NT2/D1 (cell line): ENCODE data around the gene ZFHX3.

ENCODE experiments used
- DNase-seq: peaks from one replicate; pipeline ENCODE4 v3.0.0-alpha.2; 2011; ENCODE audit warnings: low read depth, low spot score
- H3K27me3 ChIP-seq: 2 replicates; pipeline ENCODE4 v1.6.0; 2011; ENCODE audit warnings: mild to moderate bottlenecking; ENCODE audit not compliant: insufficient read length, insufficient read depth
- H3K36me3 ChIP-seq: 2 replicates; pipeline ENCODE4 v1.6.1; 2011; ENCODE audit warnings: mild to moderate bottlenecking, low read length, mixed read lengths; ENCODE audit not compliant: insufficient read depth, insufficient read length
- H3K4me1 ChIP-seq: 2 replicates; pipeline ENCODE4 v1.5.1; 2011; ENCODE audit not compliant: insufficient read depth, insufficient read length
- H3K4me3 ChIP-seq: 2 replicates; pipeline ENCODE4 v1.5.1; 2011; ENCODE audit warnings: low read depth; ENCODE audit not compliant: insufficient read length
- H3K9ac ChIP-seq: 2 replicates; pipeline ENCODE4 v1.6.0; 2011; ENCODE audit warnings: low read depth; ENCODE audit not compliant: insufficient read length
- H3K9me3 ChIP-seq: 2 replicates; pipeline ENCODE4 v1.5.1; 2011; ENCODE audit warnings: mild to moderate bottlenecking, low read length; ENCODE audit not compliant: insufficient read depth
- SUZ12 ChIP-seq: IDR thresholded peaks from 2 replicates; pipeline ENCODE4 v1.6.1; 2011; ENCODE audit not compliant: insufficient read length, insufficient read depth; ENCODE audit errors: extremely low read depth
- YY1 ChIP-seq: IDR thresholded peaks from 2 replicates; pipeline ENCODE4 v1.6.1; 2011; ENCODE audit not compliant: insufficient read length, insufficient read depth
- ZNF274 ChIP-seq: IDR thresholded peaks from 2 replicates; pipeline ENCODE4 v1.6.1; 2011; ENCODE audit warnings: mild to moderate bottlenecking, low read depth, low read length

The ZFHX3 gene

DNA sequence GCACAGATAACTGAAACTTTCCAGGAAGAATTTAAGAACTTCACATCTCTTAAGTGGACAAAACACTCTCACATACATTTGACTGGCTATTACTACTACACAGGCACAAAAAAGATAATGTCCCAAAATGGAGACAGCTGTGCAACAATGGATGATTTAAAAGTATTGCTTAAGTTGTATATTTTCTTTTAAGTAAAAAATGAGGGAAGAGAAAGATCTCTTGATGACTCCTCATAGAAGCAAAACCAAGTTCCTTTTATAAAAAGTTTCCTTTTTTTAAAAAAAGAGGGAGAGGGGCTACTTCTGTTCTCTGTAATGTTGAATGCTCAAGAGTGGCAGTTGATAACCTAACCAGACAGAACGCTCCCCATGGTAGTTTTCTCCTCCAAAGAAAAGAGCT lies 195.5 kb downstream of the ZFHX3 start:
- no peak for DNase-seq
- Histone ChIP-seq H3K27me3 (no peaks in the 10 kb centered on the region), H3K4me3 (no peak overlapping the region), H3K4me1 (peaks cover 10% of the 10 kb centered on the region), H3K9ac (no peak overlapping the region), H3K36me3 (no peaks in the 10 kb centered on the region), H3K9me3 (no peaks in the 10 kb centered on the region)
- TF ChIP-seq SUZ12 (no peak), YY1 (no peak), ZNF274 (no peak)

DNA sequence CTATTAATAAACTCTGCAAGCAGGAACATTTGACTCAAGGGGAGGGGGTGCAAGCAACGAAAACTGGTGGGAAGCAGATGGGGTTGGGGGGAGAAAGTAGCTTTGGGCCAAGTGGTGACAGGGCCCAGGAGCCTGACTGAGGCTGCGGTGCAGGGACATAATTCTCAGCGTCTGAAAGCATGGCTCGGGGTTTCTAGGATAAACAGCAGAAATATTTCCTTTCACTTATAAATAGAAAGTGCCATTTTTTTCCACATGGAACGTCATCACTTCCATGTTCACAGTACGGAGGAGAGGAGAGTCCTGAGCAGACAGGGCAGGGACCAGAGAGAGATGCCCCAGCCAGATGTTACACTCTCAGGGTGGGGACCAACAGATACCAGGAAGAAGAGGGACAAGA lies 197.1 kb downstream of the ZFHX3 start:
- no peak for DNase-seq
- H3K4me1 ChIP-seq = peaks cover 12% of the 10 kb centered on the region
- TF ChIP-seq ZNF274 = no peak
- no peak for TF ChIP-seq SUZ12
- no peak for TF ChIP-seq YY1
- no peak overlapping the region for H3K9ac ChIP-seq
- no peaks in the 10 kb centered on the region for H3K36me3 ChIP-seq
- H3K27me3 ChIP-seq = no peaks in the 10 kb centered on the region
- H3K9me3 ChIP-seq = no peaks in the 10 kb centered on the region
- no peak overlapping the region for H3K4me3 ChIP-seq

DNA sequence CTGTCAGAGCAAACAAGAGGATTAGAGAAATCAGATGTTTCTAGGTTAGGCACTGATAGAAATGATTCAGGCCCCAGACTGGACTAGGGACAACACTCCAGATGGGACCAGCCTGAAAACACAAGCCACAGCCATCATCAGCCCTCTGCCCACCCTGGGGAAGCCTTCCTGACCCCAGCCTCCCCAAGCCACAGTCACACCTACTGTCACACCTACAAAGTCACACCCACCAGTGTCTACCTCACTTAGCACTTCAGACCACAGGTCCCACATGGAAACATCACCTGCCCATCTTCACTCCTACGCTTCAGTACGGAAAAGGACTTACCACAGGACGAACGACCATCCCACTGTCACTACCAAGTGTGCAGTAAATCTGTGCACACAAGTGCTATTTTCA lies 197.9 kb downstream of the ZFHX3 start:
- no peak for DNase-seq
- Histone ChIP-seq H3K27me3 (no peaks in the 10 kb centered on the region), H3K4me1 (peaks cover 12% of the 10 kb centered on the region), H3K9me3 (no peaks in the 10 kb centered on the region), H3K4me3 (no peak overlapping the region), H3K9ac (no peak overlapping the region), H3K36me3 (no peaks in the 10 kb centered on the region)
- TF ChIP-seq YY1 (no peak), ZNF274 (no peak), SUZ12 (no peak)

DNA sequence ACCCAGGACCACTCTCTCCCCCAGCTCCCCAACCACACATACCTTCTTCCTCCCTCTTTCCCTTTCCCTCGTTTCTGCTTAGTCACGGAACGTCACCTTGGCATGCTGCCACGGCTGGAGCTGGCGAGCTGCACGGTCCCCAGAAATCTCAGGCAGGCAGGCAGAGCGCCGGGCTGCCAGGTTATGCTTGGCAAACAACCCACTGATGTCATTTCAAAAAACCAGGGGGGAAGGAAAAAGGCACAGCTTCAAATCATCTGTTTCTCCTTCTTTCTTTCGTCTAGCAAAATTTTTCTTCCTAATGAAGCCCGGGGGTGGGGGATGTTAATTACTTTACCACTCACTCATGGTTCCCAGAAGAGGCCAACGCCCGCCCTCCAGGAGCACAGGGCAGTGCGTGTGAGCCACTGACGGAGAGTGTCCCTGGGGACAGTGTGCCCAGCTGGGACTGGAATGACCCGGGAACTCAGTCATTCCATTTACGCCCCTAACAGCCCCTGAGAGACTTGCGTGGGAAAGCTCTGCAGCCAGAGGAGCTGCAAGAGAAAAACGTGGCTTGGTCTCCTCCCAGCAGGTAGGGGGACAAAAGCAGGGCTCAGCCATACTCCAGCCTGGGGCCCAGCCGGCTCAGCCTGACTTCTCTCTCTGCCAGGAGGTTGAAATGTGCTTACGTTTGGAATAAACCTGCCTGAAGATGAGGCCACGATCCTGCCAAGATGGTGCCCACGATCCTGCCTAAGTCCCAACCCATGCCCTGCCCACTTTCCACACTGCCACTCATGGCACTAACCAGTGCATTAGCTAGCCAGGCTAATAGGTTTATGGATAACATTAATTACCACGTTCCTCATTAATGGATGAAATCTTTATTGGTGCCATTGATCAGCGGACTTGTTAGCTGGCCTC lies 198.9 kb downstream of the ZFHX3 start:
- no peak overlapping the region for H3K4me3 ChIP-seq
- peaks cover 12% of the 10 kb centered on the region for H3K4me1 ChIP-seq
- H3K27me3 ChIP-seq = no peaks in the 10 kb centered on the region
- TF ChIP-seq ZNF274 (no peak), SUZ12 (no peak), YY1 (no peak)
- H3K9me3 ChIP-seq = no peaks in the 10 kb centered on the region
- no peak overlapping the region for H3K9ac ChIP-seq
- no peaks in the 10 kb centered on the region for H3K36me3 ChIP-seq
- no peak for DNase-seq

DNA sequence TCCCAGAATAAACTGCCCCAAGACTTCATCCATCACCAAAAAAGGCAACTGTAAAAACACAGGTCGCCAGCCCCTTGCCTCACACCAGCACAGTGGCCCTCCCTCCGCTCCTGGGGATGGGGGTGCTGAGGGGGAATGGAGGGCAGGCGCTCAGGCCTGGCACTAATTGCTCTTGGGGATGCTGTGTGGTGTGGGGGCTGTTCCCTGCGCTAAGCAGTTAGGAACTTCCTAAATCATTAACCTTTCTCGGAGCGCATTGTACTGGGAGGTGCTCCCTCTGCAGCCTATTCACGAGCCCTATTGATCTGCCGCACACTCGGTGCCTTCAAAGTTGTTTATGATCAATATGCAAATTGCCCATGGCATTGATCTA lies 199.9 kb downstream of the ZFHX3 start:
- H3K9me3 ChIP-seq = no peaks in the 10 kb centered on the region
- no peaks in the 10 kb centered on the region for H3K36me3 ChIP-seq
- no peaks in the 10 kb centered on the region for H3K27me3 ChIP-seq
- peak overlapping the region; percentile 6 for H3K9ac ChIP-seq
- H3K4me3 ChIP-seq = no peak overlapping the region
- peaks cover 12% of the 10 kb centered on the region for H3K4me1 ChIP-seq
- TF ChIP-seq SUZ12 = no peak
- no peak for TF ChIP-seq ZNF274
- TF ChIP-seq YY1 = no peak
- no peak for DNase-seq

DNA sequence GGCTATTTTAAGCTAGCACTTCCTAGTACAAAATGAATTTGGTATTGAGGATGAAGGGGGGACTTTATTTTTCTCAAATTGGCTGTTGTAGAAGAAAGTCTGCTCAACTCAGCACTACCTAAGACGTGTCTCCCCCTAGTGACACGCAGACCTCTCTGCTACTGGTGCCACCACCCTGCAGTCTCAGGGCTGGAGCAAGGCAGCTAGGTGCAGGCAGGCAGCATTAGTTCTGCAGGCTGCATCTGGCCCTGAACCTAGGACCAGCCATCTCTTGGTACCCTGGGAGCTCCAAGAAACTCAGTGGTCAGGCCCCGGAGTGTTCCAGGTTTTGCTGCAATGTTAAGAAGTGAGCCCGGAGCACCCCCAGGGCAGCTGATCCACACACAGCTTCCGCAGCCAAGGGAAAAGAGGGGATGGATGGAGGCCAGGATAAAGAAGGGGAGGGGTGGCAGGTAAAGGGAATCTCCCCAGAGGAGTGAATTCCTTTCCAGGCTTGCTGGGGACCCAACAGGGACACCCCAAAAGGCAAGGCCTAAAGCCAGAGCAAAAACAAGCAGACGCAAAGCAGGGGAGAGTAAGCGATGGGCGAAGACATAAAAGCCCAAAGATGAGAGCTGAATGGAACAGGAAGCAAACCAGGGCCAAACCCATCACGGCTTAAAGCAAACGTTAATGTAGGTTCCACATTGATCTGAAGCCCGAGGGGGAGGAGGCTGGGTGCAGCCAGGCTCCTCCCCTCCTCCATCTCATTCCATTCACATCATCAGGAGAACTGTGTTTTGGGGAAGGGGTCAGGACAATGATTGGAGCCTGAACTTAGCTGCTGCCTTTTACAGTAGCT lies 200.5 kb downstream of the ZFHX3 start:
- H3K9me3 ChIP-seq = no peaks in the 10 kb centered on the region
- H3K36me3 ChIP-seq = no peaks in the 10 kb centered on the region
- no peak for TF ChIP-seq YY1
- TF ChIP-seq ZNF274 = no peak
- no peak for TF ChIP-seq SUZ12
- no peak overlapping the region for H3K4me3 ChIP-seq
- H3K4me1 ChIP-seq = peaks cover 12% of the 10 kb centered on the region
- no peaks in the 10 kb centered on the region for H3K27me3 ChIP-seq
- peak overlapping the region; percentile 17 for H3K9ac ChIP-seq
- no peak for DNase-seq

DNA sequence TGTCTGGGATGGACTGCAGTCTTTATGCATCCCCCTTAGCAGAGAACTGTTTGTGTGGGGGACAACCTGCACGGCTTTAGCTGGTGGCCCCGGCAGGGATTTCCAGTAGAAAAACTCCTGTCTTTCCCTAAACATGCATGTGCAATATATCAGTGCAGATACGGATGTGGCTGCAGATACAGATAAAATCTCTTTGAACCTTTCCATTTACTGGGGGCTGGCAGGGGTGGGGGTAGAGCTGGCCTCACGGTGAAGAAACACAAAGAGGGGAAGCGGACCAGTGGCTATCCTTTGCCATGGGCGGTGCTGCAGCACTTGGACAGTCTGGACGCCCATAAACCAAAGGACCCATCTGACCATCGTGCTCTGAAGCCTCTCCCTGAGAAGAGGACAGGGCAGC lies 201.3 kb downstream of the ZFHX3 start:
- no peaks in the 10 kb centered on the region for H3K9me3 ChIP-seq
- H3K4me3 ChIP-seq = no peak overlapping the region
- peaks cover 12% of the 10 kb centered on the region for H3K4me1 ChIP-seq
- no peak for TF ChIP-seq SUZ12
- no peak for TF ChIP-seq YY1
- no peak for TF ChIP-seq ZNF274
- H3K27me3 ChIP-seq = no peaks in the 10 kb centered on the region
- no peaks in the 10 kb centered on the region for H3K36me3 ChIP-seq
- H3K9ac ChIP-seq = peak overlapping the region; percentile 17
- no peak for DNase-seq
